ENCODE data around the gene WNT11. TPM values are rescaled to one million over a fixed set of nuclear protein-coding genes. Genes with fewer than 3 reads are reported as not detected.
A peak's percentile ranks its signal among the peaks of the same experiment; 100 is the strongest.

WNT11 gene
- polyA plus RNA-seq, 1 of the 3 experiments (the other 2 are of a cell fraction), result 0.43 TPM

DNA sequence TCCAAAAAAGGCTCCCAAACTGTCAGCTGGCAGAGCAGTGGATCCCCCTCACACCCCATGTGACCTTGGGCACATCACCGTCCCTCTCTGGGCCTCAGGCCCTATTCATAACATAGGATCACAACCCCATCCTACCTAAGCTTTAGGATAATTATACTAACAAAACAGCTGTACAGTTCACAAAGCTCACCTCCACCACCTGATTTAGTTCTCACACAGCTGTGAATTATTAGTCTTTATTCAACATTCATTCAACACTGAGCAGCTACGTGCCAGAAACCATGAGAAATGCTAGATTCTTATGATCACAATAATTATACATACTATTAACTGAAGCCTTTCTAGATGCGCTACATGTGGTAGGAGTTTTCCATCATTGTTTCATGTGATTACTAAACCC, 9.5 kb downstream of the WNT11 start:
- no peak overlapping the region for H3K9ac ChIP-seq
- DNase-seq, result no peak
- ChIA-PET CTCF (interaction anchor here (9.9 kb wide), 1 partner anchor 11 kb away, joined by 94 read pairs; the partner anchor contains the start of gene WNT11), POLR2A (no interaction called here)
- no peaks in the 10 kb centered on the region for H3K9me2 ChIP-seq
- H3K9me3 ChIP-seq, result no peaks in the 10 kb centered on the region
- H3K36me3 ChIP-seq (replicated peaks in 1 of 2; ENCODE audit: control insufficient read depth in 1 of 2, insufficient read depth in 2 of 2, low read length in 1 of 2), result no peaks in the 10 kb centered on the region
- no peak overlapping the region for H3K4me2 ChIP-seq
- H3K27me3 ChIP-seq (ENCODE audit: insufficient read depth), result no peaks in the 10 kb centered on the region
- H3K27ac ChIP-seq (ENCODE audit: low read depth in 2 of 2, low read length in 1 of 2), result no peak overlapping the region
- no peaks in the 10 kb centered on the region for H4K20me1 ChIP-seq (ENCODE audit: insufficient read depth)
- whole genome bisulfite sequencing (ENCODE audit: low lambda C conversion rate), result 81% methylated on average over 3 of the region's 3 CpGs
- H3K4me1 ChIP-seq (ENCODE audit: control insufficient read depth in 1 of 2, insufficient read depth in 2 of 2, low read depth in 1 of 2, low read length in 1 of 2), result peaks cover 0 to 2% of the 10 kb centered on the region in 2 experiments; a peak in 1 of 4 replicates
- no peak overlapping the region for H3K4me3 ChIP-seq (ENCODE audit: low read depth in 2 of 2, low read length in 1 of 2)
- TF ChIP-seq FOSL2 (IDR thresholded peaks at IDR 0.05; ENCODE audit: borderline replicate concordance, low read depth) (no peak), CHD2 (IDR thresholded peaks at IDR 0.05; ENCODE audit: low read length, partially characterized antibody) (no peak), MXI1 (IDR thresholded peaks at IDR 0.05; ENCODE audit: low read depth, low read length) (no peak), EP300 (IDR thresholded peaks at IDR 0.05; ENCODE audit: borderline replicate concordance in 1 of 2, low read depth in 1 of 2, low read length in 1 of 2) (no peak)
- no peaks in the 10 kb centered on the region for H3F3A ChIP-seq (replicated peaks; ENCODE audit: insufficient read depth)
- H3K79me2 ChIP-seq (ENCODE audit: insufficient read depth), result no peaks in the 10 kb centered on the region
- no peak overlapping the region for H2AFZ ChIP-seq (ENCODE audit: low read depth)

DNA sequence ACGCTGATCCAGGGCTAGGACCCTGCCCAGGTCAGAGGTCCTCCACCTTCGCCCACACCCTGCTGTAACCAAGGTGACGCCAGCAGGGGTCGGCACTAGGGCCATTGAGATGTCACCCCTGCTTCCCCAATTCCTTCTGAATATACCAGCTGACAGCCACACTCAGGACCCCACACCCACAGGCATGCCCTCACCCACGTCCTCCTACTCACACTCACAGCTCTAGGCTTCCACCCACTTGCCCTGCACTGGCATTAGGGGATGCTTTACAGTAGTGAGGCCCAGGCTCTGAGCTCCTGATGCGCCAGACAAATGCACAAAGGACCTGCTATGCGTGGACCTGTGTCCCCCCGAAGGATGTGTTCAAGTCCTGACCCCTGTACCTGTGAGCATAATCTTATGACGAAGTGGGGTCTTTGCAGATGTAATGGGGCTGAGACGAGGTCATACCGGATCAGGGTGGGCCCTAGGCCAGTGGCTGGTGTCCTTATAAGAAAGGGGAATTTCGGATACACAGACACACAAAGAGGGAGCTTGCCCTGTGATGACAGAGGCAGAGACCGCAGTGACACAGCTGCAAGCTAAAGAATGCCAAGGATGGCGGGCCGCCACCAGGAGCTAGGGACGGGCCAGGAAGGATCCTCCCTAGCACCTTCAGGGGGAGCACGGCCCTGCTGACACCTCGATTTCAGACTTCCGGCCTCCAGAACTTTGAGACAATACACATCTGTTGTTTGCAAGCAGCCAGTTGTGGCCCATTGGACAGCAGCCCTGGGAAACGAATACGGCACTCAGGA, 11.2 kb downstream of the WNT11 start:
- Histone ChIP-seq H2AFZ (ENCODE audit: low read depth) (no peak overlapping the region), H4K20me1 (ENCODE audit: insufficient read depth) (no peaks in the 10 kb centered on the region), H3K9ac (no peak overlapping the region), H3K9me3 (no peaks in the 10 kb centered on the region), H3K4me1 (ENCODE audit: control insufficient read depth in 1 of 2, insufficient read depth in 2 of 2, low read depth in 1 of 2, low read length in 1 of 2) (peaks cover 0 to 12% of the 10 kb centered on the region in 2 experiments; a peak in 1 of 4 replicates), H3K4me2 (no peak overlapping the region), H3K79me2 (ENCODE audit: insufficient read depth) (no peaks in the 10 kb centered on the region), H3K27me3 (ENCODE audit: insufficient read depth) (no peaks in the 10 kb centered on the region), H3F3A (replicated peaks; ENCODE audit: insufficient read depth) (no peaks in the 10 kb centered on the region), H3K36me3 (replicated peaks in 1 of 2; ENCODE audit: control insufficient read depth in 1 of 2, insufficient read depth in 2 of 2, low read length in 1 of 2) (no peaks in the 10 kb centered on the region), H3K27ac (ENCODE audit: low read depth in 2 of 2, low read length in 1 of 2) (no peak overlapping the region), H3K9me2 (no peaks in the 10 kb centered on the region), H3K4me3 (ENCODE audit: low read depth in 2 of 2, low read length in 1 of 2) (no peak overlapping the region)
- ChIA-PET POLR2A (no interaction called here), CTCF (interaction anchor here (1.0 to 9.9 kb wide), 3 partner anchors 13 to 298 kb away, joined by 3 to 94 read pairs (median 7); partner anchors contain the start of gene WNT11)
- no peak for DNase-seq
- 61% methylated on average over 8 of the region's 21 CpGs for WGBS (ENCODE audit: low lambda C conversion rate)
- TF ChIP-seq MEF2A (IDR thresholded peaks at IDR 0.05; ENCODE audit: borderline replicate concordance, low read depth), result no peak
- TF ChIP-seq SIN3A (IDR thresholded peaks at IDR 0.05; ENCODE audit: borderline replicate concordance, low read depth, low read length), result no peak
- no peak for TF ChIP-seq FOXM1 (IDR thresholded peaks at IDR 0.05; ENCODE audit: low read depth)
- no peak for TF ChIP-seq SMC3 (IDR thresholded peaks at IDR 0.05; ENCODE audit: low read depth, low read length)
- TF ChIP-seq TAF1 (IDR thresholded peaks at IDR 0.05; ENCODE audit: borderline replicate concordance, low read depth, low read length), result no peak
- no peak for TF ChIP-seq YY1 (IDR thresholded peaks at IDR 0.05; ENCODE audit: low read depth)

DNA sequence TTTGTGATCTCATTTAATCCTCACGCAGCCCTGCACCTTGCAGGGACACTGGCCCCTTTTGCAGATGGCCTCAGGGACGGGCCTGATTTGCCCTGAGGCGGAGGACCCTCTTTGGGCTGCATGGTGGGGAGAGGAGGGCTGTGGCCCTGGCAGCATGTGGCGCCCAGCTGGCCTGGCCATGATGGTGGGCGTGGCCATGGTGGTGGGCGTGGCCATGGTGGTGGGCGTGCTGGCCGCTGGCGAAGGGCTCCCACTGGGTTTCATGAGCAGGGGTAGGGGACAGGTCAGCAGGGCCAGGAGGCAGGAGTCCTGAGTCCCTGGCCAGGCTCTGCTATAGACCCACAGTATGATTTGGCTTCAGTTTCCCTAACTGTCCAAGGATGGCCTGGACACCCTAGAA, 13.1 kb downstream of the WNT11 start:
- POLR2A ChIA-PET, result no interaction called here
- H4K20me1 ChIP-seq (ENCODE audit: insufficient read depth), result no peaks in the 10 kb centered on the region
- no peaks in the 10 kb centered on the region for H3K79me2 ChIP-seq (ENCODE audit: insufficient read depth)
- no peaks in the 10 kb centered on the region for H3K27me3 ChIP-seq (ENCODE audit: insufficient read depth)
- no peak overlapping the region for H2AFZ ChIP-seq (ENCODE audit: low read depth)
- H3K27ac ChIP-seq (ENCODE audit: low read depth in 2 of 2, low read length in 1 of 2), result no peak overlapping the region
- H3K9me3 ChIP-seq, result no peaks in the 10 kb centered on the region
- no peaks in the 10 kb centered on the region for H3K9me2 ChIP-seq
- DNase-seq, result peak; percentile 68
- CTCF ChIA-PET, result interaction anchor here (1.0 to 9.9 kb wide), 3 partner anchors 8 to 15 kb away, joined by 3 to 94 read pairs (median 4); partner anchors contain the start of gene WNT11
- no peak overlapping the region for H3K4me3 ChIP-seq (ENCODE audit: low read depth in 2 of 2, low read length in 1 of 2)
- H3K4me2 ChIP-seq, result no peak overlapping the region
- no peak overlapping the region for H3K9ac ChIP-seq
- no peaks in the 10 kb centered on the region for H3K36me3 ChIP-seq (replicated peaks in 1 of 2; ENCODE audit: control insufficient read depth in 1 of 2, insufficient read depth in 2 of 2, low read length in 1 of 2)
- H3F3A ChIP-seq (replicated peaks; ENCODE audit: insufficient read depth), result no peaks in the 10 kb centered on the region
- 100% methylated on average over 1 of the region's 9 CpGs for WGBS (ENCODE audit: low lambda C conversion rate)
- peaks cover 0 to 14% of the 10 kb centered on the region in 2 experiments; a peak in 1 of 4 replicates for H3K4me1 ChIP-seq (ENCODE audit: control insufficient read depth in 1 of 2, insufficient read depth in 2 of 2, low read depth in 1 of 2, low read length in 1 of 2)
- TF ChIP-seq SIN3A (IDR thresholded peaks at IDR 0.05; ENCODE audit: borderline replicate concordance, low read depth, low read length), result no peak
- TF ChIP-seq MEF2A (IDR thresholded peaks at IDR 0.05; ENCODE audit: borderline replicate concordance, low read depth), result no peak
- TF ChIP-seq, protein P1, sequence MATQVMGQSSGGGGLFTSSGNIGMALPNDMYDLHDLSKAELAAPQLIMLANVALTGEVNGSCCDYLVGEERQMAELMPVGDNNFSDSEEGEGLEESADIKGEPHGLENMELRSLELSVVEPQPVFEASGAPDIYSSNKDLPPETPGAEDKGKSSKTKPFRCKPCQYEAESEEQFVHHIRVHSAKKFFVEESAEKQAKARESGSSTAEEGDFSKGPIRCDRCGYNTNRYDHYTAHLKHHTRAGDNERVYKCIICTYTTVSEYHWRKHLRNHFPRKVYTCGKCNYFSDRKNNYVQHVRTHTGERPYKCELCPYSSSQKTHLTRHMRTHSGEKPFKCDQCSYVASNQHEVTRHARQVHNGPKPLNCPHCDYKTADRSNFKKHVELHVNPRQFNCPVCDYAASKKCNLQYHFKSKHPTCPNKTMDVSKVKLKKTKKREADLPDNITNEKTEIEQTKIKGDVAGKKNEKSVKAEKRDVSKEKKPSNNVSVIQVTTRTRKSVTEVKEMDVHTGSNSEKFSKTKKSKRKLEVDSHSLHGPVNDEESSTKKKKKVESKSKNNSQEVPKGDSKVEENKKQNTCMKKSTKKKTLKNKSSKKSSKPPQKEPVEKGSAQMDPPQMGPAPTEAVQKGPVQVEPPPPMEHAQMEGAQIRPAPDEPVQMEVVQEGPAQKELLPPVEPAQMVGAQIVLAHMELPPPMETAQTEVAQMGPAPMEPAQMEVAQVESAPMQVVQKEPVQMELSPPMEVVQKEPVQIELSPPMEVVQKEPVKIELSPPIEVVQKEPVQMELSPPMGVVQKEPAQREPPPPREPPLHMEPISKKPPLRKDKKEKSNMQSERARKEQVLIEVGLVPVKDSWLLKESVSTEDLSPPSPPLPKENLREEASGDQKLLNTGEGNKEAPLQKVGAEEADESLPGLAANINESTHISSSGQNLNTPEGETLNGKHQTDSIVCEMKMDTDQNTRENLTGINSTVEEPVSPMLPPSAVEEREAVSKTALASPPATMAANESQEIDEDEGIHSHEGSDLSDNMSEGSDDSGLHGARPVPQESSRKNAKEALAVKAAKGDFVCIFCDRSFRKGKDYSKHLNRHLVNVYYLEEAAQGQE (IDR thresholded peaks at IDR 0.05; ENCODE audit: low read depth, low read length), result no peak
- TF ChIP-seq, protein P2, sequence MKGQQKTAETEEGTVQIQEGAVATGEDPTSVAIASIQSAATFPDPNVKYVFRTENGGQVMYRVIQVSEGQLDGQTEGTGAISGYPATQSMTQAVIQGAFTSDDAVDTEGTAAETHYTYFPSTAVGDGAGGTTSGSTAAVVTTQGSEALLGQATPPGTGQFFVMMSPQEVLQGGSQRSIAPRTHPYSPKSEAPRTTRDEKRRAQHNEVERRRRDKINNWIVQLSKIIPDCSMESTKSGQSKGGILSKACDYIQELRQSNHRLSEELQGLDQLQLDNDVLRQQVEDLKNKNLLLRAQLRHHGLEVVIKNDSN (IDR thresholded peaks at IDR 0.05; ENCODE audit: borderline replicate concordance, low read depth), result no peak
- TF ChIP-seq, protein P3, sequence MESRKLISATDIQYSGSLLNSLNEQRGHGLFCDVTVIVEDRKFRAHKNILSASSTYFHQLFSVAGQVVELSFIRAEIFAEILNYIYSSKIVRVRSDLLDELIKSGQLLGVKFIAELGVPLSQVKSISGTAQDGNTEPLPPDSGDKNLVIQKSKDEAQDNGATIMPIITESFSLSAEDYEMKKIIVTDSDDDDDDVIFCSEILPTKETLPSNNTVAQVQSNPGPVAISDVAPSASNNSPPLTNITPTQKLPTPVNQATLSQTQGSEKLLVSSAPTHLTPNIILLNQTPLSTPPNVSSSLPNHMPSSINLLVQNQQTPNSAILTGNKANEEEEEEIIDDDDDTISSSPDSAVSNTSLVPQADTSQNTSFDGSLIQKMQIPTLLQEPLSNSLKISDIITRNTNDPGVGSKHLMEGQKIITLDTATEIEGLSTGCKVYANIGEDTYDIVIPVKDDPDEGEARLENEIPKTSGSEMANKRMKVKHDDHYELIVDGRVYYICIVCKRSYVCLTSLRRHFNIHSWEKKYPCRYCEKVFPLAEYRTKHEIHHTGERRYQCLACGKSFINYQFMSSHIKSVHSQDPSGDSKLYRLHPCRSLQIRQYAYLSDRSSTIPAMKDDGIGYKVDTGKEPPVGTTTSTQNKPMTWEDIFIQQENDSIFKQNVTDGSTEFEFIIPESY (IDR thresholded peaks at IDR 0.05; ENCODE audit: borderline replicate concordance, low read depth), result no peak
- no peak for TF ChIP-seq GABPA (IDR thresholded peaks at IDR 0.05; ENCODE audit: low read depth)
